OCI-LY3 (cell line): ENCODE results near the gene VAC14.

Source experiments
- H2AFZ ChIP-seq: fragments of 200-600, 300-600 bp; shearing (Covaris generic); 2 replicates; pipeline ENCODE4 v1.6.0; 2014; ENCODE audit warnings: antibody characterized with exemption, low read depth, low read length
- H3K27ac ChIP-seq: fragments of 200-600, 300-600 bp; sonication (generic); 2 replicates; pipeline ENCODE4 v1.5.1; 2014; ENCODE audit warnings: mild to moderate bottlenecking, low read length, moderate library complexity, mixed read lengths
- H3K27me3 ChIP-seq: fragments of 200-600, 300-600 bp; sonication (generic); 2 replicates; pipeline ENCODE4 v1.6.1; 2014; ENCODE audit warnings: low read depth, low read length, mixed read lengths
- H3K36me3 ChIP-seq: fragments of 200-600, 300-600 bp; sonication (generic); replicated peaks from 2 replicates; pipeline ENCODE3; 2014; ENCODE audit warnings: low read depth, low read length, mixed read lengths
- H3K4me1 ChIP-seq: fragments of 300-600, 200-600 bp; sonication (generic); 2 replicates; pipeline ENCODE4 v1.6.1; 2014; ENCODE audit warnings: low read length, mixed read lengths
- H3K4me2 ChIP-seq: fragments of 200-600, 300-600 bp; sonication (generic); 2 replicates; pipeline ENCODE4 v1.6.1; 2014; ENCODE audit warnings: low read length, mixed read lengths
- H3K4me3 ChIP-seq: fragments of 300-600, 200-600 bp; sonication (generic); 2 replicates; pipeline ENCODE4 v1.5.1; 2014; ENCODE audit warnings: antibody characterized with exemption, mild to moderate bottlenecking, low read length, moderate library complexity
- H3K79me2 ChIP-seq: fragments of 300-600, 200-600 bp; shearing (Covaris generic); 2 replicates; pipeline ENCODE4 v1.6.1; 2014; ENCODE audit warnings: mild to moderate bottlenecking, low read length, mixed read lengths
- H3K9ac ChIP-seq: fragments of 300-600, 200-600 bp; shearing (Covaris generic); 2 replicates; pipeline ENCODE4 v1.6.0; 2014; ENCODE audit warnings: mild to moderate bottlenecking, low read length, moderate library complexity
- H3K9me3 ChIP-seq: fragments of 200-600, 300-600 bp; shearing (Covaris generic); 2 replicates; pipeline ENCODE4 v1.6.1; 2014; ENCODE audit warnings: low read length, mixed read lengths; ENCODE audit not compliant: insufficient read depth
- H4K20me1 ChIP-seq: fragments of 200-600, 300-600 bp; sonication (generic); 2 replicates; pipeline ENCODE4 v1.6.1; 2016; ENCODE audit warnings: low read length, mixed read lengths; ENCODE audit not compliant: insufficient read depth
- CTCF ChIP-seq: fragments of 200-600, 300-600 bp; sonication (generic); IDR thresholded peaks from 2 replicates; pipeline ENCODE4 v1.5.1; 2014; ENCODE audit warnings: antibody characterized with exemption, low read length, low read depth
- EZH2phosphoT487 ChIP-seq: fragments of 200-600 bp; shearing (Covaris generic); IDR thresholded peaks from 2 replicates; pipeline ENCODE4 v1.6.1; 2018; ENCODE audit warnings: antibody characterized with exemption, mixed run types, low read depth

VAC14 gene

GRCh38 chr16:70789595-70790447 lies 11.1 kb downstream of the VAC14 start:
- H3K36me3 ChIP-seq: peaks cover 17% of the 10 kb centered on the region
- no peak overlapping the region for H3K4me3 ChIP-seq
- H3K79me2 ChIP-seq: peaks cover 78% of the 10 kb centered on the region
- no peaks in the 10 kb centered on the region for H3K27me3 ChIP-seq
- H4K20me1 ChIP-seq: peaks cover 29% of the 10 kb centered on the region; the same call in 1 of the 2 replicates
- H3K9ac ChIP-seq: no peak overlapping the region
- H3K9me3 ChIP-seq: no peaks in the 10 kb centered on the region
- no peak overlapping the region for H3K4me2 ChIP-seq
- peaks cover 66% of the 10 kb centered on the region for H3K4me1 ChIP-seq
- H2AFZ ChIP-seq: no peak overlapping the region
- TF ChIP-seq CTCF: no peak
- TF ChIP-seq EZH2phosphoT487: no peak
- H3K27ac ChIP-seq: no peak overlapping the region

GRCh38 chr16:70788668-70789594 lies 12.0 kb downstream of the VAC14 start:
- Histone ChIP-seq H3K27ac (no peak overlapping the region), H3K4me1 (peaks cover 57% of the 10 kb centered on the region), H2AFZ (no peak overlapping the region), H3K36me3 (peaks cover 18% of the 10 kb centered on the region), H3K79me2 (peaks cover 69% of the 10 kb centered on the region), H3K9ac (no peak overlapping the region), H3K4me3 (no peak overlapping the region), H4K20me1 (peaks cover 29% of the 10 kb centered on the region; the same call in 1 of the 2 replicates), H3K4me2 (no peak overlapping the region), H3K9me3 (no peaks in the 10 kb centered on the region), H3K27me3 (no peaks in the 10 kb centered on the region)
- no peak for TF ChIP-seq EZH2phosphoT487
- TF ChIP-seq CTCF: no peak

DNA sequence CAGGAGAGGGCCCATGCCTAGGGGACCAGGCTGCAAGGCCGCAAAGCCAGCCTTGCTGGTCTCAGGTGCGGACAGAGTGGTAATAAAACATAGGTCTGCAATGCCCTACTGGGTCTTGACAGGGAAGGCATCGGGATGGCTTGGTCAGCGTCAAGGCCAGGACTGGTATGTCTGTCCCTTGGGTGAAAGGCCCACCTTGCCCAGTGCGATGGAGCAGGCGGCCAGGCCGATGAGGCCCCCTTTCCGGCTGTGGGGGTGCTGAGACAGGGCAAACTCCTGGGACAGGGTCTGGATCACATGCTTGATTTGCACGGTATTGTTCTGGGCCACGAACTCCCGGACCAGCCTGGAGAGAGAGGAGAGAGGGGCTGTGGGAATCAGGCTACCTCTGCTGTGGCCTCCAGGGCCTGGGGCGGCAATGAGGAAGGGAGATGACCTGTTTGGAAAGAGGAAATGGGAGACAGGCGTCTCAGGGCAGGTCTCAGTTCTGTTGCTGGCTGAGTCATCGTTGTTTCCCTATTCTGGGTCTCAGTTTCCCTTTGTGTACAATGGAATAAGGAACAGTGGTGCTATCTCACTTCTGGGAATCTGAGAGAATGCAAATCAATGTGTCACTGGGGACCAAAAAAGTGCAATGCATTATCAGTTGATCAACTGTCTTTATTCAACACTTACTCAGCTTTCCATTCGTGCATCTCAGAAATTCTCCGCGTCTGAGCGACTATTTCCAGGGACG lies 14.8 kb downstream of the VAC14 start:
- Histone ChIP-seq H3K9me3 (no peaks in the 10 kb centered on the region), H3K27me3 (no peaks in the 10 kb centered on the region), H3K4me1 (peaks cover 31% of the 10 kb centered on the region), H3K79me2 (peaks cover 41% of the 10 kb centered on the region), H4K20me1 (peaks cover 12% of the 10 kb centered on the region; the same call in 1 of the 2 replicates), H3K27ac (0 out of 2 replicates have a peak overlapping the region, but pooled peaks have one; percentile 10), H3K36me3 (peaks cover 42% of the 10 kb centered on the region), H3K4me3 (no peak overlapping the region), H3K9ac (no peak overlapping the region), H2AFZ (no peak overlapping the region), H3K4me2 (peak overlapping the region; percentile 18; the same call in 1 of the 2 replicates)
- TF ChIP-seq CTCF (no peak), EZH2phosphoT487 (no peak)
